ENCODE measurements around the gene C1orf21.

C1orf21 gene

DNA sequence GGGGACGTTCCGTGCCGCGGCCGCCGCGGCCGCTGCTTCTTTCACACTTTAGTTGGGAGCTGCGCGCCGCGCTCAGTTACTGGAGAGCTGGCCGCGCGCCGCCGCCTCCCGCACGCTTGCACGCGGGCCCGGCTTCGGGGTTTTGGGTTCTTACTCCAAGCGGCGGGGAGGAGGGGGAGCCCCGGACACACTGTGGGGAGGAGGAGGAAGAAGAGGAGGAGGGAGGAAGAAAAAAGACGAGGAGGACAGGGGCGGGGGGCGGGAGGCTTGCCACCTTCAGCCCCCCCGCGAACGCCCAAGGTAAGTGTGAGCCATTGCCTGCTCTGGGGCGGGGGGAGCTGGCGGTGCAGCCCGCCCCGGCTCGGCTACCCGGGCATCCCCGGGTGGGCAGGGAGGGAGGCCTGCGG is 243 bp downstream of the C1orf21 start:
- DNase-seq (ENCODE audit: low read depth in 2 of 2) = no peak

DNA sequence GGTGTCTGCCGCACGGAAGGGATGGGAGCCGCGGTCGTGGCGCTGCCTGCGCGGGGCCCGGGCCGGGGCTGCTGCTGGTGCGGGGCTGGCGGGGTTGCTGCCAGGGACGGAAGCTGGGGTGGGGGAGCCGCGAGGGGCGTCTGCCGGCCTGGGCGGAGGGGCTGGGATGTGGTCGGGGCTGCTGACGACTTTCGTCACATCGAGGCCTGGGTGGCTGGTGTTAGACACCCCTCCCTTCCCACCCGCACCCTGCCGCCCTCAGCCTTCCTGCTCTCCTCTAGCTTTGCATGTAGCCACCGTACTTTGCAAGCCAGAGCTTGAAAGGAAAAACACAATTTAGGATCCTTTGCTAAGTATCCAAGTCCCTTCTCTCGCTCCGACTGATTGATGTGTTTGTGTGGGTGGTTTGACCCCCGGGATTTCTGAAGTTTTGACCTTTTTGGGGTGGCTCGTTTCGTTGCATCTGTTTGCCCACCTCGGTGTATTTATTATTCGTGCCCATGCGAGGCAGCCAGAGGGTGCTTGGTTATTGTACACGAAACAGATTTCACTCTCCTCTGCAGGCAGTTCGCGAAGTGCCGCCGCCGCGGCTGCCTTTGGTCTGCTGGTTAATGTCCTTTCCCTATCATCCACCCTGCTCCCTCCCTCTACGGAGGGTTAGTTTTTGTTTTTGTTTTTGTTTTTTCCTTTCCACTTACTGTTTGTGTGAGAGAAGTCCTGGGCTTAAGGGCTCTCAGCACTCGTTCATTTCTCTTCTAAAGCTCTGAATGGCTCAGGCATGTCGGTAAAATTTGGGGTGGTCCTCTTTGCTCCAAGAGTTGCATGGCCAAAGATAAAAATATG is 868 bp downstream of the C1orf21 start:
- no peak for DNase-seq (ENCODE audit: low read depth in 2 of 2)

DNA sequence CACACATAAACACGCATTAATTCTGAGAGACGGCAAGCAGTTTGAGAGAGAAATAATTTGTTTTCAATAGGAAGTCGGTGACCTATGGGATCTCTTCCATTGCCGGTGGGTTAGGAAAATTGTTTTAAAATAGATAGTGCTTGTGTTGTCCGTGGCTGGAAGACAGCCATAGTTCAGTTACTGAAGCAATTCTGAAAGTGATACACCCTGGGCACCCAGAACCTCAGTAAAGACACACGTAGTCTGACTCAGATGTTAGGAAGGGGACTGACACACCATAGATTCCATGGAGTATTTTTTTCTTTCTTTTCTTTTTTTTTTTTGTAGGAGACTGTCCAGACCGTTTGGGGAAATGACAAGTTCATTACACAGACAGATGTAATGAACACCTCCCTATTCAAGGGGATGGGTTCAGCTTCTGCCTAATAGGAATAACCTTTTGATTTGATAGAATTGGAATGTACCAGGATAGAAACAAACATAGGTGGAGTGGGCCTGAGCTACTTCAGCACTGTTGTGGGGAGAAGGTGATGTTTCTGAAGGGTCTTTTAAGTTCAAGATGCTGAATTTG is 1.6 kb downstream of the C1orf21 start:
- peak in 1 of 2 experiments; percentile 51 for DNase-seq (ENCODE audit: low read depth in 2 of 2)

DNA sequence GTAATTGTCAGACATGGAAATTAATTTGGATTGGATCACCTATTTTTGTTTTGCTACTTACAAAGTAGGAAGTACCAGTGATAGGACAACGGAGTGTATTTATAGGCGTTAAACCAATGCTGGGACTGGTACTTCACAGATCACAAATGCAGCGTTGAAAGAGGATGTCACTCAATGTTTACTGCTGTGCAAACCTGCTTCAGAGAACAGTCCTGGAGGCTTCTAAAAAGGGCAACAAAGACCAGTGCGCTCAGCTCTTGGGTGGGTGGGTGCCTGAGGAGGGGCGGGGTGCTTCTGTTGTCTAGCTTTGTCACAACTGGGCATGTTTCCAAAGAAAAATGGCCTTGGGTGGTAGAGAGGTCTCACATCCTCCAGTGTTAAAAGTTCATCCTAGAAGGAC is 2.1 kb downstream of the C1orf21 start:
- DNase-seq (ENCODE audit: low read depth in 2 of 2) = no peak

DNA sequence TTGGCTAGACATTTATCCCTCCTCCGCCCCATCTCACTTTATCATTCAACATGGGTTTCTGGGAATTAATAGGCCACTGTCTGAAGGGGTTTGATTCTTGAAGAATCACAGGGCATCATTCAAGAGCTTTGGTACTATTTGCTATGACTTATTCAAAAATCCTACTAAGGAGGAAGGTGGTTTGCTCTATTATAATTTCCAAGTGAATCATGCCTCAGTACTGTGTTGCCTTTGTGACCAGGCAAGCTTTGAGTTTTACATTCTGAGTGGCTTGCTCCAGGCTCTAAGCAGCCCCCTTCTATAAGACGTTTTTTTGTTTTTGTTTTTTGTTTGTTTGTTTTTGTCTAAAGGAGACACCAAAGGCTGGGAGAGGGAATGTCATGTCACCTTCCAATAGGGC is 2.6 kb downstream of the C1orf21 start:
- DNase-seq (ENCODE audit: low read depth in 2 of 2) = no peak

DNA sequence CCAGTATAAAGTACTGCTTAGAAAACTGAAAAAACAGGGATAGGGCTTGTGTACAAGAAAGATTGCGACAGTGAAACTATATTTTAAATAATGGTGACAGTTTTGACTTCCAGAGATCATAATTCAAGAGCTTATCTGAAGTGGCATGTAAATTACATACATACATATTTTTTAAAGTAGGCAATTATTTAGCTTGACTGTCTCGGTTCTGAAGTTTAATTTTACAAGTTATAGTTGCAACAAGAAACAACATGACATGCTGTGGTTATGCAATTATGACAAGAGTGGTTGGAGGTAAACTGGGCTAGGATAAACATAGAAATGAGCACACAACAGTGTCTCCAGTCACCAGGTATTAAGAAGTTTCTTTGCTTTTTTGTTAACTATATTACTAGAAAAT is 4.1 kb downstream of the C1orf21 start:
- DNase-seq (ENCODE audit: low read depth in 2 of 2) = no peak

DNA sequence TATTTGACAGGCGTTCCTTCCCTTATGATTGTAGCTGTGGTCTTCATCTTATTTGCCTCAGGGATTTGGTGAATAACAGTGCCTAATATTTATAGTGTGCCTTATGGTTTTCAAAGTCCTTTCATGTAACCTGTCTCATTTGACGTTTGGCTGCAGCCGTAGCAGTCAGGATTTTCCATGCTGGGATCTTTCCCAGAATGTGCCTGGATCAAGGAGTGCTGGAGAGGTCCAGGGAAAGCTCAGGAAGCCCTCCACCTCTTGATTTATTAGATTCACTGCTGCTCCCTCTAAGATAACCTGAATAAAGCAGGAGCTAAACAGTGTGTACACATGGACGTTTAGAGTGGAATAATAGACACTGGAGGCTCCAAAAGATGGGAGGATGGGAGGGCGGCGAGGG is 5.2 kb downstream of the C1orf21 start:
- DNase-seq (ENCODE audit: low read depth in 2 of 2) = no peak

DNA sequence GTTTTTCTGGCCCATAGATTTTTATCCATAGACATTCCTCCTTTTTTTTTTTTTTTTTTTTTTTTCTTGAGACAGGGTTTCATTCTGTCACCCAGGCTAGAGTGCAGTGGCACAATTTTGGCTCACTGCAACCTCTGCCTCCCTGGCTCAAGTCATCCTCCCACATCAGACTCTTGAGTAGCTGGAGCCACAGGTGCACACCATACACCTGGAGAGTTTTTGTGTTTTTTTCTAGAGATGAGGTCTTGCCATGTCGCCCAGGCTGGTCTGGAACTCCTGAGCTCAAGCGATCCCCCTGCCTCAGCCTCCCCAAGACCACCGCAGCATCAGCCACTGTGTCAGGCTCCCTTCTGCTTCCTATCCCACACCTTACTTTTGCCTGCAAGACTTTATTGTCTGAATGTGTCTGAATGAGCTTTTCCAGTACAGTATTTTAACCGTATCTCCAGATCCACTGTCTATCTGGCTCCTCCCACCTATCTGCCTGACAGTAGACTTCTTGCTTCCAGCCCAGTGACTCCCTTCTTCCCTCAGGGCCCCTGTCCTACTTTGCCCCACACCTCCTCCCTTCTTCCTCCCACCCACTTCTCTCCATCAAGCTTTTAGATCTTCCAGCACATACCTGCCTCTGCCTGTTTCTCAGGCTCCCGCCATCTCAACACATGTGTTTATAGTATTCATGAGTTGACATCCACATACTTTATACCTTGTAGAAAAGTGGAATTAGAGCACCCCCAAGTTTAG is 6.1 kb downstream of the C1orf21 start:
- no peak for DNase-seq (ENCODE audit: low read depth in 2 of 2)

DNA sequence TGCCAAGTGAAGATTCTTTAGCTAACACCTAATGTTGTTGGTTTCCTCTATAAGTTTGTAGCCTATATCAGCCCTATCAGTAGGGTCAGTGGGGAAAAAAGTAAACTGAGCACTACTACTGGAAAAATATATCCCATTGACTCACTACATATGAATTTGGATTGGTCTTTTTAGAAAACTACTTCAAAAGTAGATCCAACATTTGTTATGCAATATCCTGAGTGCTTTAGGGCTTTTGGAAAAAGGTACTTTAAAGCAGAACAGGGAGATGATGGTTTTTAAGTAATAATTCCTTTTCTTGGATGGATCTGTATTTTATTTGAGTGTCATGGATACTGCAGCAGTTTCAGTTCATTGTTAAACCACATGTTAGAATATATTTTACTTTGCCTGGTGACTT is 7.1 kb downstream of the C1orf21 start:
- no peak for DNase-seq (ENCODE audit: low read depth in 2 of 2)

DNA sequence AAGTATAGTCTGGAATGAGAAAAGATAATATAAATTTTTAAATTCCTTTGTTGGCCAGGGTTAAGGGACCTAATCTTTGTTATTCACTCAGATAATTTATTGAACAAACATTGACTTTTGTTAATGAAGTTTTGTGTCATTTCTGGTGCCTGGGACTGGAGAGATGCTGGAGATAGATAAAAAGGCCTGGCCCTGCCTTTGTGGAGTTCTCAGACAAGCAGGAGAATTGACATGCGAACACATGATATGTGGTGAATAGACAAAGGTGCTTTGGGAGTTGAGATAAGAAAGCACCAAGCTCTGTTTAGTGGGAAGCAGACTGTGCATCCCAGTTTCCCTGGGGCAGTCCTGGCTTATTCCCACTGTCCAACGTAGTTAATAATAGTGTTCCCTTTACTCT is 8.5 kb downstream of the C1orf21 start:
- no peak for DNase-seq (ENCODE audit: low read depth in 2 of 2)

DNA sequence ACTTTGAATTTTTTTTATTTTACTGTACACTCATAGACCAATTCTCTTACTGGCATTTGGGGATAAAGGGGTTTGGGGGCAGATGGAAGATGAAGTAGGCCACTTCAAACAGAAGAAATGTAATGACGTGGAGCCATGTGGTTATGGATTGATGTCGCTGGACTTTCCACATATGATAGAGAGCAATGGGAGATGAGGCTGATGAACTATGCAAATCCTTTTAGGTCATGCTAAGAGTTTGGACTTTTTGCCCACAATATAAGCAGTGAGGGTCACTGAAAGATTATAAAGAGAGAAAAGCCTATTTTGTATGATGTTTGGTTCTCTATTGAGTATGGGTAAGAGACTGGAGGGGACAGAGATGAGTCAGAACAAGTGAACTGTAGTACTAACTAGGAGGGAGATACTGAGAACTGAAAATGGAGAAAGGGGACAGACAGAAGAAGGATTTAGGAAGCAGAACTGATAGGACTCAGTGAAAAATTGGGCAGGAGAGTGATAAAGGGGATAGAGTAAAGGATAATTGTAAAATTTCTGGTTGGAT is 9.2 kb downstream of the C1orf21 start:
- DNase-seq (ENCODE audit: low read depth in 2 of 2) = no peak

DNA sequence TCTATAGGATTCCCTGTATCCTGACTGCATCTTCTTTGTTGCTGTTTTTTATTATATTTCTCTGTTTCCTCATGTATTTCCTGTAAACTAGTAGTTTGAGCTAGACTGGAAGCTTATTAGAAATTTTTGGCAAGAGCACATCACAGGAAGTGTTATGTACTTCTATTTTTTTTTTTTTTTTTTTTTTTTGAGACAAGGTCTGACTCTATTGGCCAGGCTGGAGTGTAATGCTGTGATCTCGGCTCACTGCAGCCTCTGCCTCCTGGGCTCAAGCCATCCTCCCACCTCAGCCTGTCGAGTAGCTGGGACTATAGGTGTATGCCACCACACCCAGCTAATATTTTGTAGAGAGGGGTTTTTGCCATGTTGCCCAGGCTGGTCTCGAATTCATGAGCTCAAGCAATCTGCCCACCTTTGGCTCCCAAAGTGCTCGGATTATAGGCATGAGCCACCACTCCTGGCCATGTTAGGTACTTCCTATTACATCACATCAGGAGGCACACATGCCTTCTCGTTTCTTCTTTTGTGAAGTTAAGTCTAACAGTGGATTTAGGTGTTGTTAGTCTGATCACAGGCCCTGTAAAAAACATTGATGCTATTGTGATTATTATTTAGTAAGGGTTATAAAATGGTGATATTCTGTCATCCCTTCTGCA is 12.5 kb downstream of the C1orf21 start:
- DNase-seq (ENCODE audit: low read depth in 2 of 2) = no peak

DNA sequence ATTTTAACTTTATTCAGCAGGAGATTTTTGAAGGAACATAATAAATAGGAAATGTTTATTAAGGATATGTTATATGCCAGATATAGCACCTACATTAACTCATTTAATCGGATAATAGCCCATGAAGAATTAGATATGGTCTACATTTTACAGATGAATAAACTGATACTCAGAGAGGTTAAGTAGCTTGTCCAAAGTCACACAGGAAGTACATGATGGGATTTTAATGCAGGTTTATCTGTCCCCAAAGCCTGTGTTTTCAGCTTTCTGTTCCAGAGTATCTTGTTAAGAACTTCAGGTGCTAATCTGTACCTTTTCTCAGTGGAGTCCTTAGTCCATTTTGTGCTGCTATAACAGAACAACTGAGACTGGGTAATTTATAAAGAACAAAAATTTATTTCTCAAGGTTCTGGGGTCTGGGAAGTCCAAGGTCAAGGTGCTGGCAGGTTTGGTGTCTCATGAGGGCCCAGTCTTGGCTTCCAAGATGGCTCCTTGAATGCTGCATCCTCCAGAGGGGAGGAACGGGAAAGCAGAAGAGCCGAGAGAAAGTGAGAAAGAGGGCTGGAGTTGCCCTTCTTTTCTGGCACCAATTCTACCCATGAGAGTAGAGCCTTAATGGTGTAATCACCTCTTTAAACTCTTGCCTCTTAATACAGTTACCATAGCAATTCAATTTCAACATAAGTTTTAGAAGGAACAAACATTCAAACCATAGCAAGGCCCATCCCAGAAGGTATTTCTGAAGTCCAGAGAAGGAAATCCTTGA is 17.3 kb downstream of the C1orf21 start:
- DNase-seq (ENCODE audit: low read depth in 2 of 2) = no peak

DNA sequence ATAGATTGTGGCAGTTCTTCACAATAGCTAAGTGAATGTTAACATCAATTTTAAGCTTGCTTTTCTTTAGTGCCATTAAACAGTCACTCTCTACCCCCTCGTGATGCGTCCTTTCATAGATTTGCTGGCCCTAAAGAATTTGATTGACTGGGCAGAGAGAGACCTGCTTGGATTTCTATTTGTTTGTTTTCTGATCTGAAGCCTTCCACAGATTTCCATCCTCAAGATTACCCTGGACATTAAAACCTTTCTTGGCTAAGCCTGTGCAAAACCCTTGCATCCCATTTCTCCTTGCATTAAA is 17.8 kb downstream of the C1orf21 start:
- DNase-seq (ENCODE audit: low read depth in 2 of 2) = no peak

DNA sequence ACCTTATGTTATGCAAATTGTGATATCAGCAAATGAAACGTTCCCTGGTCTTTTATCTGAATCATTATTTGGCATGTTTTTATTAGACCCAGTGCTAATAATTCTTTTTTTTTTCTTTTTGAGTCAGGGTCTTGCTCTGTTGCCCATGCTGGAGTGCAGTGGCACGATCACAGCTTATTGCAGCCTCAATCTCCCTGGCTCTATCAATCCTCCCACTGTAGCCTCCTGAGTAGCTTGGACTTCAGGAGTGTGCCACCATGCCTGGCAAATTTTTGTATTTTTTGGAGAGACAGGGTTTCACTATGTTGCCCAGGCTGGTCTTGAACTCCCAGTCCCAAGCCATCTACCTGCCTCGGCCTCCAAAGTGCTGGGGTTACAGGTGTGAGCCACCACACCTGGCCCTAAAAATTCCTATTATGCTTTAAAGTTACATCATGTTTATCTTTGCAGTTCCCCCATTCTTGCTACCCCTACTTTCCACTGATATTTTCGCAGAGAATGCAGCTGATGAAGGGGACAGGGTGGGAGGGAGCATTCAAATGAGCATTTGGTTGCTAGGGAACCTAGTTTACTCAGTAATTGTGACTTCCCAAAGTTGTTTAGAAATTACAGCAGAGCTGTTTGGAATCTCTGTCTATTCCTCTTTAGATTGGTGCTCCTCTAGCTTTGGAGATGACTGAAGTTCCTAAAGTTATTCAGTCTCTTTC is 18.4 kb downstream of the C1orf21 start:
- no peak for DNase-seq (ENCODE audit: low read depth in 2 of 2)

DNA sequence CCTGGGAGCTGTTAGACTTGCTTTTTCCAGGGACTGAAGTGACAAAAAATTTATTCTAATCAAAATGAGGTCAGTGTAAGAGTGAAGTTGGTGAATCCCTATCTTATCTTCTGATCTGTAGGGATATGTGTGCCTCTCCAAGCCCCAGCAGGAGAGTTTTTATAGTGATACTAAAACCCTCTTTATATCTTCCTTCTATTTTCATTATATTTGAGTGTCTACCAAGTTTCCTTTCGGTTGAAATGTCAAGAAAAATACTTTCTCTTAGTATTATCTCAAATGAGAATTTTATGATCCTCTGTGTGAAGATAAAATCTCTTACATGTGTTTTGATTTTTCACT is 18.9 kb downstream of the C1orf21 start:
- DNase-seq (ENCODE audit: low read depth in 2 of 2) = no peak

DNA sequence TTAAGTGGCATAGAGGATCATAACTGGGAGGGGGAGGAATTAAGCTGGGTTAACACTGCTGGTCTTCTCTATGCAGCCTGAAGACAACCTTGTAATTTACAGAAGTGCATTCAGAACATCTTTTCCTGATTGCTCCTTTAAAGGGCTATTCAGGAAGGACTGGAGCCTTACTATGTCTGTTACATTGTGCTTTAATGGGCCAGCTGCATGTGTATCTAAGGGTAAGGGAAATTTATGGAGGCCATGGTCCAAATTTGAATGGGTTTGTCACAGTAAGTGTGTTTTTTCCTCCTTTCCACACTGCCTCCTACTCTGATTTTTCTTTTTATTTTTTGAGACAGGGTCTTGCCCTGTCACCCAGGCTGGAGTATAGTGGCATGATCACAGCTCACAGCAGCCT is 19.6 kb downstream of the C1orf21 start:
- DNase-seq (ENCODE audit: low read depth in 2 of 2) = no peak

DNA sequence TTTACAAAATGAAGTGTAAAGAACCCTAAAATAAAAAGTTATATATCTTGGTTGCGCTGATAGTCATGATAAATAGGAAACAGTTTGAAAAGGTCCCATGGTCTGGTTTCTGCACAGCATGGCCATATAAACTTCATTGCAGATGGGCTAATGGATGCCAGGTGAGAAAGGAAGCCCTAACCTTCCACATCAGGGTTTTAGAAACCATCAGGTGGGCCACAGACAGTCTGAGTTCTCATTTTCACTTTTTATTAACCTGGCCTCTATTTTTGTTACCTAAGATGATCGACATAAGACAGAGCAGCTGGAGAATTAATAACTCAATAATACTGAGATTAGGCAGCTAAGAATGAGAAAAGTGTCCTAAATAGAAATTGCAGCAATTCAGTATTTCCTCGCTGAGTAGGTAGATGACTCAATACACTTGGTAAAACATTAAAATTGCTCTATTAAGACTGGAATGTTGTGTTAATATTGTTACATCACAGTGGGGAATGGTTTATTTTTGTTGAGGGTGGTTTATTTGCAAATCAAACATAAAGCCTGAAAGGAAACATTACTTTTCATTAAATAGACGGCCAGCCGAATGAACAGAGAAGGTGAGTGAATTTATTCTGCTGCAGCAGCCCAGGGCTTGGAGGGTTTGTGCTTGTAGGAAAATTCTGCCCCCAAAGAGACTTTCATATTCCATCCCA is 21.1 kb downstream of the C1orf21 start:
- no peak for DNase-seq (ENCODE audit: low read depth in 2 of 2)

DNA sequence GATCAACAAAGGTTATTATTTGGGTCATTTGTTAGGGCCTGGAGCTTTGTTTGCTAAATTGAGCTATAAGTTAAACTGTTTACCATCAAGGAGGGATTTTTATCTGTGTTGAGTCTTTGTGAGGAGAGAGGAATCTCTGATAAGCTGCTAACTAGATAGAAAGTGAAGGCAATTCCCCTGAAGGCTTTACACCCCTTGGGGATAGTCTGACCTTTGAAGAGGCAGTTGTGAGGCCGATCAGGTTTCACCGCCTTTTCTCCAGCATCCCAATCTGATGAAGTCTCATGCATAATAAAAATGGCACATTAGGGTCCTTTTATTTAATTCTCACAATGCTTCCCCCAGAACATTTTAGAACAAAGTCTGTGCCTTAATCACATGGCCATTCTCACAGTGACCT is 21.8 kb downstream of the C1orf21 start:
- DNase-seq (ENCODE audit: low read depth in 2 of 2) = no peak

DNA sequence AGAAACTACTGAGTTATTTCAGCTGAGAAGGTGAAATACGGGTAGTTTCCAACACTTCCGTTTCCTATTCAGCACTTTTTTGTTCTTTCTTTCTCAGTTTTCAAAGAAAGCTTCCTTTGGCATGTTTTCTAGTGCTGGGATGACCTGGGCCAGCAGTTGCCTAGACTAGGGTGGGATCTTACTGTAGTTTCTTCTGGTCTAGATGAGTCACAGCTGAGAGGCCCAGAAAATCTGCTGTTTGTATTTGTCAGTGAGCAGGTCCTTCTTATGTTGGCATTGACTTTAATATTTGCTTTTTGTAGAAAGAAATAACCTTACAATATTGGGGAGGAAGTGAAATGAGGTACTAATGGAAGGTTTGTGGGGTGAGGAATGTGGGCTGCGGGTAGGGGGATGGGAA is 22.2 kb downstream of the C1orf21 start:
- DNase-seq (ENCODE audit: low read depth in 2 of 2) = no peak
